NB4 (cell line): ENCODE results near the gene USP37.

ENCODE experiments used
- DNase-seq: peaks from one replicate; pipeline ENCODE4 v3.0.0; 2010; ENCODE audit warnings: low read depth
- H3K4me3 ChIP-seq: one replicate; pipeline ENCODE4 v1.5.1; 2011; ENCODE audit warnings: mild to moderate bottlenecking, low read depth, low read length, moderate library complexity
- CTCF ChIP-seq: IDR thresholded peaks from one replicate; pipeline ENCODE4 v1.5.1; 2012; ENCODE audit warnings: low read depth, low read length
- MAX ChIP-seq: IDR thresholded peaks from 2 replicates; pipeline ENCODE4 v1.6.1; 2011; ENCODE audit warnings: low read depth, low read length
- MYC ChIP-seq: IDR thresholded peaks from 2 replicates; pipeline ENCODE4 v1.6.1; 2011; ENCODE audit warnings: low read depth, low read length
- POLR2A ChIP-seq: IDR thresholded peaks from 2 replicates; pipeline ENCODE4 v1.6.1; 2011; ENCODE audit warnings: mild to moderate bottlenecking; ENCODE audit not compliant: insufficient read length; ENCODE audit errors: extremely low read depth

Gene USP37

DNA sequence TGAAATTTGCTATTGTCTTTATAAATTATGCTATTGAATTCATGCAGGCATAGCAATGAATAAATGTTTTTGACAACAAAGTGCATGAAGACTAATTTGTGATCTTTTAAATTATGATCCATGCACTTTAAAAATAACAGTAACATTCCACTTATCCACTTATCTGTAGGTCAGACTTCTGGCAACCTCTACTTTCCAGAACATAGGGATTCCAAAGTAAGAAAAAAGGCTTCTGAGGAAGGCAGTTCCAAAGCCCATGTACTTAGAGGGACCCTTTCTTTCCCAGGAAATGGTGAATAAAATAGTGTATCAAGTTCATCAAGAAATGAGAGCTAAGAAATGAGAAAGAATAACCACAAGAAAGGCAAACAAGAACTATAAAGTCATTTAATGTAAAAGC, 90.9 kb downstream of the USP37 start:
- TF ChIP-seq CTCF, result no peak
- TF ChIP-seq POLR2A, result no peak
- no peak for TF ChIP-seq MYC
- TF ChIP-seq MAX, result no peak
- DNase-seq, result no peak
- no peak overlapping the region for H3K4me3 ChIP-seq

GRCh38 chr2:218476676-218477075, 91.5 kb downstream of the USP37 start:
- DNase-seq, result no peak
- no peak overlapping the region for H3K4me3 ChIP-seq
- TF ChIP-seq CTCF (no peak), MYC (no peak), MAX (no peak), POLR2A (no peak)

DNA sequence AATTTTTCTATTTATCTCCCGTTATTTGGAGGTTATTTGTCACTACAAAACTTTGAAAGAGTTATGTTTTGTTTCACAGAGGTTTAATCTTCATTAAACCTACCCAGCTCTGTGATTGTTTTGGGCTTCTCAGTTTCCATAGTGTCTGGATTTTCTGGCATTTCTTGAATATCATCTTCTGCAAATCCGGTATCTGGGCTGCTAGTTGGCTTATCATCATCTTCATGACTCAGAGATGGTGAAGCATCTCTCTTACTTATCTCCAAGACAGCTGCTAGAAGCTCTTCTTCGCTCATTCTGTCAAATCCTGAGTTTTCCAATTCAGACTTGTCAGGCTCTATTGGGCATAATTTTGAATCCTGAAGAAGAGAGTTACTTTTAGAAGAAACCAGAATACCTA, 93.6 kb downstream of the USP37 start:
- DNase-seq, result no peak
- TF ChIP-seq POLR2A, result no peak
- TF ChIP-seq MYC, result no peak
- no peak for TF ChIP-seq MAX
- TF ChIP-seq CTCF, result no peak
- no peak overlapping the region for H3K4me3 ChIP-seq

DNA sequence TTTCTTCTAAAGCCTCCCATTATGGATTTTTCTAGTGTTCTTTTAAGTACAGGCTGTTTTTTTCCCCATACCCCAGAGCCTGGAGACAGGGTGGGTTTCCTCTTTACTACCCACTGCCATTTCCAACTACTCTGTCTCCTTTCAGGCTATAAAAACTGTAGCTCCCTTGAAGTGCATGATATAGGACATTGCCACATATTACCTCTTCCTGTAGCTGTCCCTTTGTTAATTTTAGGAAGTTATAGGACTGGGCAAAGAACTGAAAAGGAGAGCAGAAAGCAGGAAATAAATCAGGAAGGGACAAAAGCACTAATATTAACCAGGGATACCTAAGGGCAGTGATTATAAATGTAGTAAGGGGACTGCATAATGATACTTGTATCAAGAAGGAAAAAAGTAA, 95.2 kb downstream of the USP37 start:
- peak; percentile 37 for DNase-seq
- TF ChIP-seq CTCF (no peak), MAX (no peak), MYC (no peak), POLR2A (no peak)
- no peak overlapping the region for H3K4me3 ChIP-seq

DNA sequence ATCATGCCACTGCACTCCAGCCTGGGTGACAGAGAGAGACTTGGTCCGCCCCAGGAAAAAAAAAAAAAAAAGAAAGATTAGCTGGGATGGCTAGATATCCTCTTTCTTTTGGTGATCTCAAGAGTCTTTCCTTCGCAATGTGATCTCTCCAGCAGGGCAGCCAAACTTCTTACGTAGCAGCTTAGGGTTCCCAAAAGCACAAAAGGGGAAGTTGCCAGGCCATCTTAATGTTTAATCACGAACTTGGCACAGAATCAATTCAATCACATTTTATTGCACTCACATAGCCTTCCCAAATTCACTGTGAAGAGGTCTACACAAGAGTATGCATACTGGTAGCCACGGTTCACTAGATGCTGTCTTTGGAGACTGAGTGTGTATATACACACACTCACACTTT, 96.2 kb downstream of the USP37 start:
- H3K4me3 ChIP-seq, result no peak overlapping the region
- TF ChIP-seq MYC (no peak), POLR2A (no peak), CTCF (no peak), MAX (no peak)
- DNase-seq, result peak; percentile 64

GRCh38 chr2:218471036-218471435, 97.1 kb downstream of the USP37 start:
- no peak for DNase-seq
- no peak for TF ChIP-seq MAX
- no peak for TF ChIP-seq POLR2A
- TF ChIP-seq CTCF, result no peak
- no peak for TF ChIP-seq MYC
- no peak overlapping the region for H3K4me3 ChIP-seq
